GM23338 (cell line): Measurements from ENCODE around the gene DPH1. TPM values are rescaled to one million over a fixed set of nuclear protein-coding genes. Genes with fewer than 3 reads are reported as not detected.

Source experiments
- ATAC-seq: fragments of 200-7000 bp; cut with Tn5 transposase; 3 replicates; pipeline ENCODE4 v1.9.1; 2020
- DNase-seq: peaks from one replicate; pipeline ENCODE4 v3.0.0-alpha.2; 2015; ENCODE audit warnings: low spot score
- H2AFZ ChIP-seq: fragments of 200-600 bp; sonication (generic); 2 replicates; pipeline ENCODE4 v1.8.0; 2016; ENCODE audit warnings: antibody characterized with exemption, mild to moderate bottlenecking, moderate library complexity
- H3F3A ChIP-seq: fragments of 200-600 bp; sonication (generic); replicated peaks from 2 replicates; pipeline ENCODE4 v1.8.0; 2017; ENCODE audit warnings: antibody characterized with exemption, mixed run types, low read depth
- H3K27ac ChIP-seq: fragments of 200-600 bp; sonication (generic); 2 replicates; pipeline ENCODE4 v1.6.1; 2016; ENCODE audit warnings: low read depth
- H3K27me3 ChIP-seq: fragments of 200-600 bp; sonication (generic); 2 replicates; pipeline ENCODE4 v1.8.0; 2016; ENCODE audit warnings: mild to moderate bottlenecking, mixed run types, moderate library complexity; ENCODE audit not compliant: insufficient read depth
- H3K36me3 ChIP-seq: fragments of 200-600 bp; sonication (generic); 2 replicates; pipeline ENCODE4 v1.8.0; 2016; ENCODE audit warnings: mild to moderate bottlenecking; ENCODE audit not compliant: insufficient read depth
- H3K4me1 ChIP-seq: fragments of 200-600 bp; sonication (generic); 2 replicates; pipeline ENCODE4 v1.8.0; 2016; ENCODE audit warnings: mild to moderate bottlenecking, moderate library complexity; ENCODE audit not compliant: insufficient read depth
- H3K4me2 ChIP-seq: fragments of 200-600 bp; sonication (generic); 2 replicates; pipeline ENCODE4 v1.7.1; 2017; ENCODE audit warnings: mixed run types
- H3K4me3 ChIP-seq: fragments of 200-600 bp; sonication (generic); 2 replicates; pipeline ENCODE4 v1.6.1; 2016; ENCODE audit warnings: mixed run types
- H3K79me2 ChIP-seq: fragments of 200-600 bp; sonication (generic); replicated peaks from 2 replicates; pipeline ENCODE4 v1.8.0; 2017; ENCODE audit warnings: mild to moderate bottlenecking; ENCODE audit not compliant: insufficient read depth
- H3K9me2 ChIP-seq: fragments of 200-600 bp; sonication (generic); 2 replicates; pipeline ENCODE4 v1.8.0; 2017; ENCODE audit not compliant: insufficient read depth
- H4K20me1 ChIP-seq: fragments of 200-600 bp; sonication (generic); replicated peaks from 2 replicates; pipeline ENCODE4 v1.8.0; 2017; ENCODE audit warnings: mild to moderate bottlenecking; ENCODE audit not compliant: insufficient read depth
- H3K27ac Mint-ChIP-seq: 2 replicates; pipeline ENCODE4 v1.8.0; 2020; ENCODE audit warnings: inconsistent platforms, mild to moderate bottlenecking, moderate library complexity, mixed read lengths
- H3K27me3 Mint-ChIP-seq: 3 replicates; pipeline ENCODE4 v1.8.0; 2022; ENCODE audit warnings: low read depth, mild to moderate bottlenecking, moderate library complexity, mixed read lengths, inconsistent platforms; ENCODE audit not compliant: insufficient read depth, poor library complexity
- H3K36me3 Mint-ChIP-seq: 3 replicates; pipeline ENCODE4 v1.8.0; 2021; ENCODE audit warnings: low read depth, mild to moderate bottlenecking, inconsistent platforms, moderate library complexity, mixed read lengths
- H3K4me1 Mint-ChIP-seq: 3 replicates; pipeline ENCODE4 v1.8.0; 2020; ENCODE audit warnings: mild to moderate bottlenecking, inconsistent platforms, mixed read lengths
- H3K4me3 Mint-ChIP-seq: 3 replicates; pipeline ENCODE4 v1.8.0; 2021; ENCODE audit warnings: moderate library complexity, mild to moderate bottlenecking, inconsistent platforms, mixed read lengths
- H3K9me3 Mint-ChIP-seq: 3 replicates; pipeline ENCODE4 v1.8.0; 2020; ENCODE audit warnings: moderate library complexity, mild to moderate bottlenecking, inconsistent platforms, mixed read lengths
- CREB1 ChIP-seq: fragments of 250-450 bp; sonication (Bioruptor Pico); IDR thresholded peaks from 2 replicates; pipeline ENCODE4 v1.5.0; 2020; ENCODE audit warnings: low read depth, mild to moderate bottlenecking, moderate library complexity
- CTCF ChIP-seq, 2 experiments: fragments of 200-600 bp in 1 of 2; sonication (generic) in 1 of 2; conservative IDR thresholded peaks; 2 replicates each; pipeline versions ENCODE4 v1.5.1 to v1.6.1; 2016 to 2017; ENCODE audit warnings: antibody characterized with exemption in 2 of 2, low read depth in 2 of 2, mild to moderate bottlenecking in 2 of 2, moderate library complexity in 1 of 2
- ETS1 ChIP-seq: IDR thresholded peaks from 2 replicates; pipeline ENCODE4 v1.6.1; 2016; ENCODE audit warnings: antibody characterized with exemption
- EZH2 ChIP-seq: fragments of 200-600 bp; sonication (generic); IDR thresholded peaks from one replicate; pipeline ENCODE4 v1.8.0; 2017; ENCODE audit warnings: antibody characterized with exemption, mild to moderate bottlenecking, low read depth; ENCODE audit not compliant: unreplicated experiment
- EZH2phosphoT487 ChIP-seq: fragments of 200-600 bp; sonication (generic); IDR thresholded peaks from one replicate; pipeline ENCODE4 v1.8.1; 2018; ENCODE audit warnings: antibody characterized with exemption; ENCODE audit not compliant: unreplicated experiment
- JUNB ChIP-seq: IDR thresholded peaks from one replicate; pipeline ENCODE4 v1.6.1; 2016; ENCODE audit warnings: antibody characterized with exemption; ENCODE audit not compliant: unreplicated experiment
- NANOG ChIP-seq: IDR thresholded peaks from 2 replicates; pipeline ENCODE4 v1.6.1; 2016; ENCODE audit warnings: antibody characterized with exemption, borderline replicate concordance
- POLR2AphosphoS5 ChIP-seq: IDR thresholded peaks from 2 replicates; pipeline ENCODE4 v1.6.1; 2016; ENCODE audit warnings: antibody characterized with exemption, low read depth
- REST ChIP-seq: IDR thresholded peaks from one replicate; pipeline ENCODE4 v1.6.1; 2018; ENCODE audit warnings: antibody characterized with exemption; ENCODE audit not compliant: unreplicated experiment
- STAT1 ChIP-seq: IDR thresholded peaks from one replicate; pipeline ENCODE4 v1.6.1; 2016; ENCODE audit warnings: antibody characterized with exemption; ENCODE audit not compliant: unreplicated experiment
- ZNF114 ChIP-seq: fragments of 250-450 bp; sonication (Bioruptor Pico); IDR thresholded peaks from 2 replicates; pipeline ENCODE4 v1.5.0; 2020; ENCODE audit warnings: mild to moderate bottlenecking, moderate library complexity
- ZNF331 ChIP-seq: fragments of 250-450 bp; sonication (Bioruptor Pico); IDR thresholded peaks from 2 replicates; pipeline ENCODE4 v1.5.0; 2020; ENCODE audit warnings: low read depth, mild to moderate bottlenecking, moderate library complexity
- polyA plus RNA-seq: library from polyadenylated mRNA; unstranded; fragments of >200 nt; fragmentation: Nextera tagmentation; extraction: Ambion mirVana; gene quantifications from 2 replicates; pipeline ENCODE4 v1.2.1, GENCODE V29; 2016
- total RNA-seq: library from RNA; depleted of rRNA; stranded (reverse); fragments of >200 nt; shearing (Covaris generic); gene quantifications from 2 replicates; pipeline ENCODE4 v1.2.3, GENCODE V29; 2014
- TF ChIP-seq, protein P1 (sequence below): fragments of 250-450 bp; sonication (Bioruptor Pico); IDR thresholded peaks from 2 replicates; pipeline ENCODE4 v1.5.0; 2020; ENCODE audit warnings: mild to moderate bottlenecking, moderate library complexity

Gene DPH1
- total and polyA plus RNA-seq, 2 experiments from 2014 or later = 11.8 to 28.2 TPM

GRCh38 chr17:2013994-2014317 is 16.0 kb upstream of the DPH1 start:
- Mint-ChIP-seq H3K9me3 (no peaks in the 10 kb centered on the region; the same call in 2 of the 3 replicates), H3K4me1 (peaks cover 17% of the 10 kb centered on the region), H3K27me3 (peaks cover 36% of the 10 kb centered on the region), H3K36me3 (no peaks in the 10 kb centered on the region), H3K27ac (no peak overlapping the region), H3K4me3 (no peak overlapping the region)
- Histone ChIP-seq H3F3A (no peaks in the 10 kb centered on the region; the same call in 1 of the 2 replicates), H3K27ac (no peak overlapping the region), H4K20me1 (no peaks in the 10 kb centered on the region), H3K9me2 (no peaks in the 10 kb centered on the region), H3K4me2 (no peak overlapping the region), H3K36me3 (no peaks in the 10 kb centered on the region), H3K4me1 (peaks cover 13% of the 10 kb centered on the region; the same call in 1 of the 2 replicates), H3K27me3 (peaks cover 11% of the 10 kb centered on the region; the same call in 1 of the 2 replicates), H3K79me2 (no peaks in the 10 kb centered on the region), H2AFZ (no peak overlapping the region), H3K4me3 (no peak overlapping the region)
- DNase-seq (no peak), ATAC-seq (no peak)
- no peak for TF ChIP-seq NANOG
- TF ChIP-seq REST = no peak
- no peak for TF ChIP-seq ETS1
- TF ChIP-seq STAT1 = no peak
- no peak for TF ChIP-seq POLR2AphosphoS5
- TF ChIP-seq CREB1 (CRISPR knock-in tag) = no peak
- no peak for TF ChIP-seq EZH2
- no peak for TF ChIP-seq CTCF (conservative IDR thresholded peaks at IDR 0.05; ENCODE audit: low read depth in 2 of 2)
- TF ChIP-seq EZH2phosphoT487 = no peak
- TF ChIP-seq ZNF331 (CRISPR knock-in tag) = no peak
- TF ChIP-seq, protein P1, sequence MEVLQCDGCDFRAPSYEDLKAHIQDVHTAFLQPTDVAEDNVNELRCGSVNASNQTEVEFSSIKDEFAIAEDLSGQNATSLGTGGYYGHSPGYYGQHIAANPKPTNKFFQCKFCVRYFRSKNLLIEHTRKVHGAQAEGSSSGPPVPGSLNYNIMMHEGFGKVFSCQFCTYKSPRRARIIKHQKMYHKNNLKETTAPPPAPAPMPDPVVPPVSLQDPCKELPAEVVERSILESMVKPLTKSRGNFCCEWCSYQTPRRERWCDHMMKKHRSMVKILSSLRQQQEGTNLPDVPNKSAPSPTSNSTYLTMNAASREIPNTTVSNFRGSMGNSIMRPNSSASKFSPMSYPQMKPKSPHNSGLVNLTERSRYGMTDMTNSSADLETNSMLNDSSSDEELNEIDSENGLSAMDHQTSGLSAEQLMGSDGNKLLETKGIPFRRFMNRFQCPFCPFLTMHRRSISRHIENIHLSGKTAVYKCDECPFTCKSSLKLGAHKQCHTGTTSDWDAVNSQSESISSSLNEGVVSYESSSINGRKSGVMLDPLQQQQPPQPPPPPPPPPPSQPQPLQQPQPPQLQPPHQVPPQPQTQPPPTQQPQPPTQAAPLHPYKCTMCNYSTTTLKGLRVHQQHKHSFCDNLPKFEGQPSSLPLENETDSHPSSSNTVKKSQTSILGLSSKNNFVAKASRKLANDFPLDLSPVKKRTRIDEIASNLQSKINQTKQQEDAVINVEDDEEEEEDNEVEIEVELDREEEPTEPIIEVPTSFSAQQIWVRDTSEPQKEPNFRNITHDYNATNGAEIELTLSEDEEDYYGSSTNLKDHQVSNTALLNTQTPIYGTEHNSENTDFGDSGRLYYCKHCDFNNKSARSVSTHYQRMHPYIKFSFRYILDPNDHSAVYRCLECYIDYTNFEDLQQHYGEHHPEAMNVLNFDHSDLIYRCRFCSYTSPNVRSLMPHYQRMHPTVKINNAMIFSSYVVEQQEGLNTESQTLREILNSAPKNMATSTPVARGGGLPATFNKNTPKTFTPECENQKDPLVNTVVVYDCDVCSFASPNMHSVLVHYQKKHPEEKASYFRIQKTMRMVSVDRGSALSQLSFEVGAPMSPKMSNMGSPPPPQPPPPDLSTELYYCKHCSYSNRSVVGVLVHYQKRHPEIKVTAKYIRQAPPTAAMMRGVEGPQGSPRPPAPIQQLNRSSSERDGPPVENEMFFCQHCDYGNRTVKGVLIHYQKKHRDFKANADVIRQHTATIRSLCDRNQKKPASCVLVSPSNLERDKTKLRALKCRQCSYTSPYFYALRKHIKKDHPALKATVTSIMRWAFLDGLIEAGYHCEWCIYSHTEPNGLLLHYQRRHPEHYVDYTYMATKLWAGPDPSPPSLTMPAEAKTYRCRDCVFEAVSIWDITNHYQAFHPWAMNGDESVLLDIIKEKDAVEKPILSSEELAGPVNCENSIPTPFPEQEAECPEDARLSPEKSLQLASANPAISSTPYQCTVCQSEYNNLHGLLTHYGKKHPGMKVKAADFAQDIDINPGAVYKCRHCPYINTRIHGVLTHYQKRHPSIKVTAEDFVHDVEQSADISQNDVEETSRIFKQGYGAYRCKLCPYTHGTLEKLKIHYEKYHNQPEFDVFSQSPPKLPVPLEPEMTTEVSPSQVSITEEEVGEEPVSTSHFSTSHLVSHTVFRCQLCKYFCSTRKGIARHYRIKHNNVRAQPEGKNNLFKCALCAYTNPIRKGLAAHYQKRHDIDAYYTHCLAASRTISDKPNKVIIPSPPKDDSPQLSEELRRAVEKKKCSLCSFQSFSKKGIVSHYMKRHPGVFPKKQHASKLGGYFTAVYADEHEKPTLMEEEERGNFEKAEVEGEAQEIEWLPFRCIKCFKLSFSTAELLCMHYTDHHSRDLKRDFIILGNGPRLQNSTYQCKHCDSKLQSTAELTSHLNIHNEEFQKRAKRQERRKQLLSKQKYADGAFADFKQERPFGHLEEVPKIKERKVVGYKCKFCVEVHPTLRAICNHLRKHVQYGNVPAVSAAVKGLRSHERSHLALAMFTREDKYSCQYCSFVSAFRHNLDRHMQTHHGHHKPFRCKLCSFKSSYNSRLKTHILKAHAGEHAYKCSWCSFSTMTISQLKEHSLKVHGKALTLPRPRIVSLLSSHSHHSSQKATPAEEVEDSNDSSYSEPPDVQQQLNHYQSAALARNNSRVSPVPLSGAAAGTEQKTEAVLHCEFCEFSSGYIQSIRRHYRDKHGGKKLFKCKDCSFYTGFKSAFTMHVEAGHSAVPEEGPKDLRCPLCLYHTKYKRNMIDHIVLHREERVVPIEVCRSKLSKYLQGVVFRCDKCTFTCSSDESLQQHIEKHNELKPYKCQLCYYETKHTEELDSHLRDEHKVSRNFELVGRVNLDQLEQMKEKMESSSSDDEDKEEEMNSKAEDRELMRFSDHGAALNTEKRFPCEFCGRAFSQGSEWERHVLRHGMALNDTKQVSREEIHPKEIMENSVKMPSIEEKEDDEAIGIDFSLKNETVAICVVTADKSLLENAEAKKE (CRISPR knock-in tag) = no peak
- no peak for TF ChIP-seq ZNF114 (CRISPR knock-in tag)
- TF ChIP-seq JUNB = no peak
